GM15510 (cell line): ENCODE data around the gene ADCY5.

ENCODE experiments used
- POLR2A ChIP-seq: IDR thresholded peaks from 3 replicates; pipeline ENCODE4 v1.6.1; 2011; ENCODE audit warnings: borderline replicate concordance; ENCODE audit not compliant: insufficient read length; ENCODE audit errors: extremely low read depth

ADCY5 gene

GRCh38 chr3:123421353-123422174 is 27.3 kb downstream of the ADCY5 start:
- TF ChIP-seq POLR2A: no peak

- TF ChIP-seq POLR2A: no peak
Observed at GRCh38 chr3:123420416-123420968, 28.4 kb downstream of the ADCY5 start.

GRCh38 chr3:123419850-123420297 is 29.0 kb downstream of the ADCY5 start:
- TF ChIP-seq POLR2A: no peak

GRCh38 chr3:123419181-123419849 is 29.6 kb downstream of the ADCY5 start:
- TF ChIP-seq POLR2A: no peak

DNA sequence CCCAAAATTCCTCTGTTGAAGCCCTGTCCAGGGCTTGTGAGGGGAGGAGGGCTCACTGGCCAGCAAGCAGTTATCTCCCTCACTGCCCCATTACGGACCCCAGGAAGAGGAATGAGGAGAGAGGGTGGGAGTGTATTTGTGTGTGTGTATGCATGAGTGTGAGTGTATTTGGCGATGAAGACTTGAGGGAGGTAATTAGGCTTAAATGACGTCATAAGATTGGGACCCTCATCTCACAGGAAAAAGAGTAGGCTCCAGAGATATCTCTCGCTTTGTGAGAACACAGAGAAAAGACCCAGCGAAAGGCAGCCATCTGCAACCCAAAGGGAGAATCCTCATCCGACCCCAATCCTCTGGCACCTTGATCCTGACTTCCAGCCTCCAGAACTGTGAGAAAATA is 32.2 kb downstream of the ADCY5 start:
- TF ChIP-seq POLR2A: no peak

GRCh38 chr3:123416173-123416572 is 32.7 kb downstream of the ADCY5 start:
- no peak for TF ChIP-seq POLR2A

DNA sequence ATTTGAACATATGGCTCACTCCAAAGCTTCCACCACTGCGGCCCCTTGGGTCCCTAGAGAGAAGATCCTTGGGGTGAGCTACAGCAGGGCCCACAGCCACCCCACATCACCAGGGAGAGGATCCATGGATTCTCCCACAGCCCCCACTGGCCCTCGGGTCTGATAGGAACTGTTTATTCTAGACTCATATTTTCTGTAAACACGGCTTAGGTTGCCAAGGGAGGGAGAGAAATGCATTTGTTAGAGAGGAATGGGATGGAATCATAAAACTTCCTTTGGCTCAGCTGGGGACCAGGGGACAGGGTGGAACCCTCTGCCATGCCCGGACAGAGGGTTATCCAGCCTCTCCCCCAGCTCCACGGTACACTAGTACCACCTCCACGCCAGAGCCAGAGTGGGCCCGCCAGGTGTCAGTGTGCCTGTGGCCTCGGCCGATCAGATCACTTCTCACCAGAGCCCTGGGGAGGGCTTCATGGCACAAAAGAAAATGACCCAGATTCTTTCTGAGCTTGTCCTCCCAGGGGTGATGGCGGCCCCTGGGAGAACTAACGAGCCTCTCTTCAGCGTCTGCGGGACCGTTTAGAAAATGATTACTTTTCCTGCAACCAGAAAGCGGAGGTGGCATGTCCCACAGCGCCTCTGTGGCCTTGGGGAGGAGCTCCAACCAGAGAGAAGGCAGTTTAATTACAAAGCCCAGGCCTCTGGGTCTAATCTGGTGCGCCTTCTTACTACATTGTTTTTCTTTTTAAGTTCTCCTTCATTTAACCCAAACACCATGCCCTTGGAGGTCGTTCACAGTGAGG is 33.7 kb downstream of the ADCY5 start:
- no peak for TF ChIP-seq POLR2A

GRCh38 chr3:123412811-123413604 is 35.9 kb downstream of the ADCY5 start:
- TF ChIP-seq POLR2A: no peak

DNA sequence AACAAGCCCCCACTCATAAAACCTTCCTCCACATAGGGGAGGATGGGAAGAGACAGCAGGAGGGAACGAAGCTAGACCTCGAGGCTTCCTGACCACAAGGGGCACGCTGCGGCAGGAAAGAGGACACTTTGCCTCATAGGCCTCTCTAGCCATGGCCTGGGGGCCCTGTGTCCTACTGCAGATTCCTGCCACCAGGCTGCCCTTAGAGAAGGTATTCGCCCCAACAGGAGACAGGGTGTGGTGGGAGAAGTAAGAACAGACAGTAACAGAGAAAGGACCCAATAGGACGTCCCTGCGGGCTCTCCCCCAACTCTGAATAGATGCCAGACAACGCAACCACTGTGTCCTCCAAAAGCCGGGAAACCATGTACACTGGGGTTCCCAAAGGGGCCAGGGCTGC is 36.8 kb downstream of the ADCY5 start:
- no peak for TF ChIP-seq POLR2A

DNA sequence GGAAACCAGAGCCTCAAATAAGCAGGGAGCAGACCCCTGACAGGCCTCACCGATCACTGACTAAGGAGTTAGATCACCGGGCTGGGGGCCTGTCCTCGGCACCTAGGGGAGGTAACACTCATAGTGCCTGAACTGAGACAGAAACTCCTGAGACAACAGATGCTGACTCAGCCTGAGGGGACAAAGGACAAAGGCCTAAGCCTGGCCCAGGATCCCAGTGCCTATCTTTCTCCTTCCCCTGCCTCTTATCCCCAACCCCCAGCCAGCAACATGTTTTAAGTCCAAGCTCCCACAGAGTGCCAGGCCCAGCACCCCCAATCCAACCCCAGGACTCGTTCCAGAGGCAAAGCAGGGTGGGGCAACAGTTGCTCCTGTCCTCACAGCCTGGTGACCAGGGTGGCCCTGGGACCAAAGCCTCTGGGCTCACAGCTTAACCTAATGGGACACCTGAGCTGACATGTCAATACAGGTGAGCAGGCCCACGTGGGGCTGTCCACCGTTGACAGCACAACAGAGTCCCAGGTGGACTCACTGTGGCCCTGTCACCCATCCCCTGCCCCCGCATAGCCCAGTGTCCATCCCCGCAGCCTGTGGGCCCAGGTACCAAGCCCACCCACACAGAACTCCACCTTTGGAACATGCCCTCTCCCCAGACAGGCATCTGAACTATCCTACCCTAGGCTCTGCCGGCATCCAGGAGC is 37.4 kb downstream of the ADCY5 start:
- no peak for TF ChIP-seq POLR2A

DNA sequence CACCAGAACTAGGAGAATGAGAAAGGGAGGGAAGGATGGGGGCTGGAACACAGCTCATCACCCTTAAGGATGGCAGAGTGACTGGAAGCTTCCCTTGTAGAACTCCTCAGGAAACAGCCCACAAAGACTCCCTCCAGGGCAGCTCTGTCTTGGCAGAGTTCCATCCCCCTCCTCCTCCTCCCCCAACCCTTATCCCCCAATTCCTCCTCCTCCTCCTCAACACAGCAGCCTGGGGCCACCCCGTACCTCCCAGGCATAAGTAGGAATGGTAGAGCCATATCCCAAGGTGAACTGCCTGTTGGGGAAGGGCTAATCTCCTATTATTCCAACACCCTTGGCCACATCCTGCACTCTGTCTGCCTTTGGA is 38.8 kb downstream of the ADCY5 start:
- TF ChIP-seq POLR2A: no peak

DNA sequence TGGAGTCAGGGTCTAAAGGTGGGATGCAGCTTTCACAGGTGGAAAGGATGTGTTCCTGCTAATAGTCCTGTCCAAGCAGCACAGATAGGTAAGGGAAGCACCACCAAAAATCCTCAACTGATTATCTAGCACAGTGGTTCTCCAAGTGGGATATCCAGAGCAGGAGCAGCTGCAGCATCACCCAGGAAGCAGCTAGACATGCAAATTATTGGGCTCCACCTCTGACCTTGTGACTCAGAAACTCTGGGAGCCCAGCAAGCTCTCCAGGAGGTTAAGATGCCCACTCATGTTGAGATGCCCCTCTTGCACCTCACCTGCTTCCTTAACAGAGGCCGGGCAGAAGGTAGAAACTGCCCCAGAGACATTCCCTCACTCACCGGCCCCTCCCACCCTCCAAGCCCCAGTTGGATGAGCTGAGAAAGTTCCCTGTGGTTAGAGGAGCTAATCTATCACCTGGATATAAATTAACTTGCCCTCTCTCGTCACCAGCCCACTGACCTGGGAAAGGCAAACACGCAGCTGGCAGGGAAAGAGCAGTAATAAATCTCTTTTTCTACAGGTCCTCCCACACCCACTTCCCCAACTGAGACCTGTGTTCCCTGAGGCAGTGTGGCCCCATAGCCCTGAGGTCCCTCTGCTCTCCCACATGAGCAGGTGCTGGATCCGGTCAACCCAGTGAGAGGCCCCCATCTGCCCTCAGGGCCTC is 39.3 kb downstream of the ADCY5 start:
- no peak for TF ChIP-seq POLR2A

- no peak for TF ChIP-seq POLR2A
Observed at GRCh38 chr3:123406598-123406997, 42.3 kb downstream of the ADCY5 start.
